Tibial nerve (tissue), 4 donors: ENCODE measurements around the gene PEX16. TPM values are rescaled to one million over a fixed set of nuclear protein-coding genes. Genes with fewer than 3 reads are reported as not detected.

Experiments used
- DNase-seq, 2 donors: peaks; one replicate each; pipeline ENCODE4 v3.0.0-alpha.2; 2019; ENCODE audit warnings: low spot score in 2 of 2
- H3K27ac ChIP-seq, 4 donors: fragments of 200-600 bp; sonication (generic) in 3 of 4; one replicate each; pipeline ENCODE4 v1.5.1; 2017 to 2019; ENCODE audit warnings: mild to moderate bottlenecking in 1 of 4
- H3K27me3 ChIP-seq, 2 donors: fragments of 200-600 bp; sonication (generic) in 1 of 2; one replicate each; pipeline versions ENCODE4 v1.5.1 to v1.6.0; 2017 to 2019
- H3K36me3 ChIP-seq, 3 donors: fragments of 200-600 bp; sonication (generic); one replicate each; pipeline ENCODE4 v1.5.1; 2018 to 2019
- H3K4me1 ChIP-seq, 4 donors: fragments of 200-600 bp; sonication (generic) in 3 of 4; one replicate each; pipeline ENCODE4 v1.5.1; 2017 to 2019
- H3K4me3 ChIP-seq, 4 donors: fragments of 200-600 bp; sonication (generic) in 3 of 4; one replicate each; pipeline ENCODE4 v1.5.1; 2017 to 2019; ENCODE audit warnings: mild to moderate bottlenecking in 1 of 4, moderate library complexity in 1 of 4
- H3K9me3 ChIP-seq, 4 donors: fragments of 200-600 bp; sonication (generic) in 3 of 4; one replicate each; pipeline ENCODE4 v1.5.1; 2017 to 2019
- CTCF ChIP-seq, 5 experiments: fragments of 200-600 bp in 3 of 5; fragments of 450-650 bp in 2 of 5; sonication (generic) in 3 of 5; IDR thresholded peaks; one replicate each; pipeline ENCODE4 v1.5.1; 2016 to 2019; ENCODE audit warnings: antibody characterized with exemption in 5 of 5, mild to moderate bottlenecking in 3 of 5, moderate library complexity in 2 of 5
- EP300 ChIP-seq, 2 donors: sonication (generic); formaldehyde crosslinking; IDR thresholded peaks; one replicate each; pipeline ENCODE4 v1.6.1; 2017; ENCODE audit warnings: antibody characterized with exemption in 2 of 2, mild to moderate bottlenecking in 1 of 2
- POLR2A ChIP-seq, 2 donors: fragments of 450-650 bp; IDR thresholded peaks; one replicate each; pipeline ENCODE4 v1.6.1; 2017; ENCODE audit warnings: antibody characterized with exemption in 2 of 2, mild to moderate bottlenecking in 2 of 2, moderate library complexity in 2 of 2
- WGBS, 2 donors: methylation state at CpG; one replicate each; pipeline ENCODE4 v1.1.5; 2018; 5-methylcytosine and 5-hydroxymethylcytosine counted together
- total RNA-seq, 4 donors: library from RNA; depleted of rRNA; stranded (reverse); fragments of >200 nt; gene quantifications; one replicate each; pipeline ENCODE4 v1.1.0, GENCODE V29; 2016

Gene PEX16
- total RNA-seq, 4 donors from 2014 or later: 33.9 to 38.4 (median 36.5) TPM

GRCh38 chr11:45879803-45880686 lies 37.6 kb downstream of the PEX16 start:
- DNase-seq: no peak
- Histone ChIP-seq H3K27me3 (no peaks in the 10 kb centered on the region), H3K27ac (peak overlapping the region in 1 of 4 donors; percentile 64), H3K9me3 (no peaks in the 10 kb centered on the region), H3K4me3 (no peak overlapping the region), H3K4me1 (peaks cover 0 to 4% (median under 1%) of the 10 kb centered on the region in 4 donors), H3K36me3 (peaks cover 0 to 80% (median 0%) of the 10 kb centered on the region in 3 donors)
- 59 to 67% methylated on average over 7 of the region's 7 CpGs for WGBS, 2 donors
- no peak for TF ChIP-seq POLR2A (IDR thresholded peaks at IDR 0.05)
- no peak for TF ChIP-seq EP300 (IDR thresholded peaks at IDR 0.05)

- Histone ChIP-seq H3K4me1 (no peaks in the 10 kb centered on the region), H3K9me3 (no peaks in the 10 kb centered on the region), H3K4me3 (no peak overlapping the region), H3K27ac (no peak overlapping the region), H3K27me3 (no peaks in the 10 kb centered on the region), H3K36me3 (peaks cover 0 to 97% (median 3%) of the 10 kb centered on the region in 3 donors)
- TF ChIP-seq POLR2A (IDR thresholded peaks at IDR 0.05): no peak
- TF ChIP-seq CTCF (IDR thresholded peaks at IDR 0.05): no peak
- no peak for TF ChIP-seq EP300 (IDR thresholded peaks at IDR 0.05)
- DNase-seq: no peak
- WGBS, 2 donors: 95 to 100% methylated on average over 3 of the region's 3 CpGs
These were observed 39.8 kb downstream of the PEX16 start for GRCh38 chr11:45877845-45878244.

DNA sequence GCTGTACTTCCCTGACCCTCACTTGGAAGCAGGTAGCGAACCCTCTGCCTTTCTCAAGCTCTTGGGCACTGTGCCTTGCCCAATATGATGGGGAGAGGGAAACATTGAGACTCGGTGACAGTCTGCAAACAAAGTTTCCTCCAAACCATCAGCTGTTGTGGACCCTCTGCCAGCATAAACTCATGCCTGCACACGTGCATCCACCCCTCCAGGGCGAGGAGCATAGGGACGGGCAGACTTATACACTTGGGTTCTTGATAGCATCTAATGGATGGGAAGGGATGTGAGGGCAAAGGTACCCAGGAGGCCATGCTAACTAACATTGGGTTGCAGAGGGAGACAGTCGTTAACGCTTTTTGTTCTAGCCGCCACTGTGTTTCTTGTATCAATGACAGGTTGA lies 40.5 kb downstream of the PEX16 start:
- no peaks in the 10 kb centered on the region for H3K27me3 ChIP-seq
- peaks cover 0 to 97% (median 6%) of the 10 kb centered on the region in 3 donors for H3K36me3 ChIP-seq

GRCh38 chr11:45876401-45876800 lies 41.3 kb downstream of the PEX16 start:
- Histone ChIP-seq H3K36me3 (peaks cover 0 to 97% (median 6%) of the 10 kb centered on the region in 3 donors), H3K4me3 (no peak overlapping the region), H3K27me3 (no peaks in the 10 kb centered on the region), H3K9me3 (no peaks in the 10 kb centered on the region), H3K4me1 (no peaks in the 10 kb centered on the region), H3K27ac (no peak overlapping the region)
- WGBS, 2 donors: 55% methylated on average over 6 of the region's 6 CpGs
- TF ChIP-seq EP300 (IDR thresholded peaks at IDR 0.05) (no peak), CTCF (IDR thresholded peaks at IDR 0.05) (no peak)
- DNase-seq: no peak

More for the DNA sequence above, 40.5 kb downstream of the PEX16 start:
- no peak for DNase-seq
- Histone ChIP-seq H3K4me3 (no peak overlapping the region), H3K4me1 (no peaks in the 10 kb centered on the region), H3K9me3 (no peaks in the 10 kb centered on the region), H3K27ac (no peak overlapping the region)
- WGBS, 2 donors: 87 to 93% methylated on average over 8 of the region's 8 CpGs
- TF ChIP-seq CTCF (IDR thresholded peaks at IDR 0.05) (no peak), POLR2A (IDR thresholded peaks at IDR 0.05) (no peak), EP300 (IDR thresholded peaks at IDR 0.05) (no peak)

DNA sequence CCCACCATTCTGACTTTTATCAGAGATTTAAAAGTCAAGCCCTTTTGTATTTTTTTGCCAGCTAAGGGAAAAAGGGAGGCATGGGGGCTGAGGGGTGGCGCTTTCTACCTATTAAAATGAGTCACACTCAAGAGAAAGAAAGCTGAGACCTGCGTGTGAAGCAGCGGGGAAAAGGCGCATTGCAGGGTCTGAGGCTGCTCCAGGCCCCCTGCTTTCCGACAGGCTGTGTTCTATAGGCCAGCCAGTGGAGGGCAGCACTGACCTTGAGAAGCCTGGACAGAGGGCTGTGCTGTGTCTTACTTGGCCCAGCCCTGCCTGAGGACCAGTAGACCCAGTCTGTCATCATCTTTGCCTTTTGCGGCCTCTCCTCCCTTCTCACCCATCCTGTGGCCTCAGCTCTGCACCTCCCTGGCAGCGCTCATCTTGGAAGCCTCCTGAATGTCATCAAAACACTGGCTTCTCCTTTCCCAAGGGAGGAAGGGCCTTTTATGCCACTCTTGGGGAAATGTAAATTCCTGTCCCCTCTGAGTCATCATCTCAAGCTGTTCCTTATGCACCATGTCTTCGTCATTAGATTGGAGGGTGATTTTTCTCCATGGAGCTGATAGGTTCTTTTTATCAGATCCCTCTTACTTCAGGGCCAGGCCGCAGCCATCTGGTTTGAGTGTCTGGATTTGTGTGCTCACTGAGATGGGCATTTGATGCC lies 44.9 kb downstream of the PEX16 start:
- Histone ChIP-seq H3K27me3 (no peaks in the 10 kb centered on the region), H3K4me1 (no peaks in the 10 kb centered on the region), H3K27ac (peak overlapping the region in 2 of 4 donors; percentile 36 to 38), H3K9me3 (no peaks in the 10 kb centered on the region), H3K4me3 (no peak overlapping the region), H3K36me3 (peaks cover 0 to 100% (median 39%) of the 10 kb centered on the region in 3 donors)
- TF ChIP-seq CTCF (IDR thresholded peaks at IDR 0.05) (peak; percentile 43 to 69 (median 52)), POLR2A (IDR thresholded peaks at IDR 0.05) (no peak)
- no peak for DNase-seq
- 59 to 61% methylated on average over 9 of the region's 9 CpGs for WGBS, 2 donors
